ENCODE results near the gene TCF12.
"Not testable (repeated sequence)": the region's sequence is repeated elsewhere in the genome, so short reads cannot be mapped to it uniquely, and the experiment has no call there.

The TCF12 gene

DNA sequence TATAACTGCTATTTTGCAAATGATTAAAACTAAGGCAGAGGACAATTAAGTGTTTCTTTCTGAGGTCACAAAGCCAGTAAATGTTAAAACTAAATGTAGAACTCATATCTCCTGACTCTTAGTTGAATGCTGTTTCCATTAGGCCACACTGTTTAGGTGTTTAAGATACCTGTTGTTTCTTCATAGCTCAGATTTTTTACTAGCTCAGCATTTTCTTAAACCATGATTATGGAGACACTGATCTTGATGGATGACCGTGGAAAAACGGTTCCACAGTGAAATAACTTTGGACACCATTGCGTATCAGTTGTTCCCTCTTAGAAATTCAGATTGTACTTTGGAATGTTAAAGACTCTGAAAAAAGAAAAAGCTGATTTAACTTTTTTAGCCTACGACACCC is 177.5 kb downstream of the TCF12 start:
- Mint-ChIP-seq H3K9me3 (no peaks in the 10 kb centered on the region), H3K27ac (no peak overlapping the region), H3K27me3 (no peaks in the 10 kb centered on the region), H3K4me3 (no peak overlapping the region), H3K36me3 (ENCODE audit: low read depth) (peaks cover 21% of the 10 kb centered on the region), H3K4me1 (peaks cover 16% of the 10 kb centered on the region)
- DNase-seq, result no peak
- ATAC-seq, result no peak

DNA sequence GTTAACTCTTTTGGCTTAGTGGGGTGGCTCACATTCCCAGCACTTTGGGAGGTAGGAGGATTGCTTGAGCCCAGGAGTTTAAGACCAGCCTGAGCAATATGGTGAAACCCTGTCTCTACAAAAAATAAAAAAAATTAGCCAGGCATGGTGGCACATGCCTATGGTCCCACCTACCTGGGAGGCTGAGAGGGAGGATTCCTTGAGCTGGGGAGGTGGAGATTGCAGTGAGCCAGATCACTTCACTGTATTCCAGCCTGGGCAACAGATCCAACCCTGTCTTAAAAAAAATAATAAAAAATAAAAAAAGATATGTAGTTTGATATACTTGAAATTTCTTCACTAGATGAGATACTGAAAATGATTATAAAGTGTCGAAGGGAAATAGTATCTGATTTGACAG is 178.8 kb downstream of the TCF12 start:
- Mint-ChIP-seq H3K36me3 (ENCODE audit: low read depth) (peaks cover 16% of the 10 kb centered on the region), H3K27ac (no peak overlapping the region), H3K27me3 (no peaks in the 10 kb centered on the region), H3K9me3 (no peaks in the 10 kb centered on the region), H3K4me3 (no peak overlapping the region), H3K4me1 (peaks cover 9% of the 10 kb centered on the region)
- DNase-seq (no peak), ATAC-seq (no peak)

DNA sequence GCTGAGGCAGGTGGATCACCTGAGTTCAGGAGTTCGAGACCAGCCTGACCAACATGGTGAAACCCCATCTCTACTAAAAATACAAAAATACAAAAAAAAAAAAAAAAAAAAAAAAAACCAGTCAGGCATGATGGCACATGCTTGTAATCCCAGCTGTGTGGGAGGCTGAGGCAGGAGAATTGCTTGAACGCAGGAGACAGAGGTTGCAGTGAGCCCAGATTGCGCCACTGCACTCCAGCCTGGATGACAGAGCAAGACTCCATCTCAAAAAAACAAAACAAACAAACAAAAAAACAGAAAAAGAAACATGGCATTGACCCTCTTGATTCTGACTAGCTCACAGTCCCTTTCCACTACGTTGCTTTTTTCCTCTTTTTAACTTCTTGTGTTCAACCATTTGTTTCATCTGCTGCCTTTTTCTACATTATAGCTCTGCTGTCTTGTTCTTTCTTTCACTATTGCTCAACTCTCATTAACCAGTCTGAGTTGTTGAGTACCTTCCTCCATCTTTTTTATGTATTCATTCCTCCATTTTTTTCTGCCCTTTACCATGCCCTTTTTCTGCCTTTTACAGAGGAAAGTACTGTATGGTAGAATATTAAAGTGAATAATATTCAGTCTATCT is 179.6 kb downstream of the TCF12 start:
- not testable (repeated sequence) for H3K9me3 Mint-ChIP-seq, DNase-seq, H3K4me3 Mint-ChIP-seq, H3K4me1 Mint-ChIP-seq, ATAC-seq, H3K27me3 Mint-ChIP-seq
- H3K27ac Mint-ChIP-seq, result peak overlapping the region; percentile 16
- H3K36me3 Mint-ChIP-seq (ENCODE audit: low read depth), result peaks cover 12% of the 10 kb centered on the region

DNA sequence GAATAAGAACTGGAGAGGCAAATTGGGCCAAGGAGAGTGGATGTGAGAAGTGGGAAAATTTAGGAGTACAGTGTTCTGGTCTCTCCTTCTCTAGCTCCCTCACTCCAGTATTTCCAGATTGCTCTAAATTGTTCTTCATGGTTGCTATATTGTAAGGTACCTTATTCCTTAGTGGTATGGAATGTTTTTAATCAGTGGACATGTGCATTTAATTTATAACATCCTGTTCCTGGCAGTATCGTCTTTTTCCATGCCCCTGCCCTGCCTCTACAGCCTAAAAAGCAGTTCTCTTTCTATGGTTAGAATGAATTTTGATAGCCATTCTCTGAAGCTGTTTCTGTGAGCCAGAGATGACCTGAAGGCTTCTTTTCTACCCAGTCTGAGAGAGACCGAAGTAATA is 180.5 kb downstream of the TCF12 start:
- Mint-ChIP-seq H3K4me3 (no peak overlapping the region), H3K27me3 (no peaks in the 10 kb centered on the region), H3K9me3 (no peaks in the 10 kb centered on the region), H3K27ac (no peak overlapping the region), H3K36me3 (ENCODE audit: low read depth) (peaks cover 12% of the 10 kb centered on the region), H3K4me1 (peaks cover 9% of the 10 kb centered on the region)
- ATAC-seq (no peak), DNase-seq (no peak)

DNA sequence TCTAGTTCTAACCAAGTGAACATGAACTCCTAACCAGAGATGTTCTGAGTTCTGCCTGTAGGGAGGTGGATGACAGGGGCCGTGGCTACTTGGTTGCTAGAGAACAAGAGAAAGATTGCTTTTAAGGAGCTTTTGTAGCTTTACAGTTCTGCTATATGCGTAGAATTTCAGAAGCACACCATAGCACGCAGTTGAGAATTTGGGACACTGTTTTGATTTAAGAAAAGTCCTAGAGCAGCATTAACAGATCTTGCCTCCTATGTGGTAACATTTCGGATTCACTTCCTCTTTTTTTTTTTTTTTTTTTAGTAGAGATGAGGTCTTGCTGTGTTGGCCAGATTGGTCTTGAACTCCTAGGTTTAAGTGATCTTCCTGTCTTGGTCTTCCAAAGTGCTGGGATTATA is 181.7 kb downstream of the TCF12 start:
- DNase-seq (no peak), ATAC-seq (no peak)
- Mint-ChIP-seq H3K9me3 (no peaks in the 10 kb centered on the region), H3K4me3 (no peak overlapping the region), H3K4me1 (peaks cover 9% of the 10 kb centered on the region), H3K27ac (no peak overlapping the region), H3K36me3 (ENCODE audit: low read depth) (peaks cover 16% of the 10 kb centered on the region), H3K27me3 (no peaks in the 10 kb centered on the region)

DNA sequence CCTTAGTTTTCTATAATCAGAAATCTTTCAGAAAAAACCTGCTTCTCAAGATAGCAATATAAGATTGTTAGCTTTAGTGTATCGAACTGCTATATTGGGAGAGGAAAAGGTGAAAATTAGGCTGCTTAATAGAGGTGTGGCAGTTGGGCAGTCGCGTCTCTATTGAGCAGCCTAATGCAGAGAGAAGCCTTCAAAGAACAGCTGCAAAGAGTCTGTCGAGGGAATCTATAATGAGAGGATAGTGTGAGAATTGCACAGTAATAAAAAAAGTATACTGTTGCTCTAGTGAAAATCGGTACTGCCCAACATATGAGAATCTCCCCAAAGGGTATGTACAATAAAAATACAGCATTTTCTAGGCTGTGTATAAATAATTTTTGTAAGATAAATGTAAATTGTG is 184.4 kb downstream of the TCF12 start:
- Mint-ChIP-seq H3K4me1 (peaks cover 12% of the 10 kb centered on the region), H3K4me3 (no peak overlapping the region), H3K27me3 (no peaks in the 10 kb centered on the region), H3K27ac (no peak overlapping the region), H3K9me3 (no peaks in the 10 kb centered on the region), H3K36me3 (ENCODE audit: low read depth) (peaks cover 19% of the 10 kb centered on the region)
- no peak for DNase-seq
- ATAC-seq, result no peak

DNA sequence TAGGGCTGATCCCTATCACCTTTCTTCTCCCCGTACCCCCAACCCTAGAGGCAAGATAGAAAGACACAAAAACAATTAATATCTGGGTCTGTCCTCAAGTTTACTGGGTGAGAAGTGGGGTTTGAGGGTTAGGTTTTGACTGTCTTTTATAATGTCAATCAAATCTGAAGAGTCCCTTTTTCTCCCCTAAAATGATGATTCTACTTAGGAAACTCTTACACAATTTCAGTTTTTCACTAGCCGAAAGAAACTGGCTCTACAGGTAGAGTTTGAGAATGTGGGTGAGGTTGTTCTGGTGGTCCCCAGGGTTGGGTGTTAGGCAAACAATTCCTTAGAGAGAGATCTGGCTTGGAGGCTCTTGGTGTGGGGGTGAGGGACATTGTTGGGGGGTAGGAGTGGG is 189.9 kb downstream of the TCF12 start:
- peaks cover 14% of the 10 kb centered on the region for H3K36me3 Mint-ChIP-seq (ENCODE audit: low read depth)
- DNase-seq (no peak), ATAC-seq (no peak)
- no peak overlapping the region for H3K4me3 Mint-ChIP-seq
- H3K9me3 Mint-ChIP-seq, result no peaks in the 10 kb centered on the region
- peaks cover 19% of the 10 kb centered on the region for H3K4me1 Mint-ChIP-seq
- no peak overlapping the region for H3K27ac Mint-ChIP-seq
- H3K27me3 Mint-ChIP-seq, result no peaks in the 10 kb centered on the region

DNA sequence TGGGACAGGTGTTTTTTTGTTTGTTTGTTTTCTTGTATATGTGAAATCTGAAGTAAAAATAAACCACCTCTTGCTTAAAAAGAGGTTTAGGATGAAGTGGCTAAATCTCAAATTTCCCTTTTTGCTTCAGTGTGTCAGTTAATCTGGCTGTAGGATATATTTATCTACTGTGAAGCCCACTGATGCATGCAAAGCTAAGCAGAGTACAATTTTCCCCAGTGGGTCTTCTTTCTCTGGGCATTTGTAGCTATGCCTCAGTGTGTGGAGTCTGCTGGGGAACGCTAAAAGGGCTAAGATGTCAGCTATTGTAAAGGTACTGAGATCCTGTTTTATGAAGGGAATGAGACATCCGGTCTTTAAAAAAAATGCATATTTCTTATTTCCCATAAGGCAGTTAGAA is 190.6 kb downstream of the TCF12 start:
- Mint-ChIP-seq H3K9me3 (no peaks in the 10 kb centered on the region), H3K27me3 (no peaks in the 10 kb centered on the region), H3K36me3 (ENCODE audit: low read depth) (peaks cover 13% of the 10 kb centered on the region), H3K4me3 (no peak overlapping the region), H3K4me1 (peaks cover 19% of the 10 kb centered on the region), H3K27ac (no peak overlapping the region)
- no peak for DNase-seq
- no peak for ATAC-seq

DNA sequence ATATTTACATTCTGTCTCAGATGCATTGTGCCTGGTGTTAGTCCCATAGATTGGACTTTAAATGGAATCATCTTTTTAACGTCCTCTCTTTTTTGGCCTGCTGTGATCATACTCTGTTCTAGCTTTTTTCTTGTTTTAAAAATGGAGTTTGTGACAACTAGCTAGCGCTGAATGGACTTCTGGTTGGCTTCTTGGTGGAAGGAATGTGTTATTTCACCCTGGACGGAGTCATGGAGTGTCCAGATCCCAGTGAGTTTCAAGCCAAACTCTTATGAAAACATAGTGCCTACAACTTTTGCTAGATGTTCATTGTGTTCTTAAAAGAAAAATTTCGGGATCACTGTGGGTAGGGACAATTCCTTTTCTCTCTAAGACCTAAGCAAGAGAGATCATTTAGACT is 192.6 kb downstream of the TCF12 start:
- DNase-seq, result no peak
- Mint-ChIP-seq H3K36me3 (ENCODE audit: low read depth) (peaks cover 4% of the 10 kb centered on the region), H3K27me3 (no peaks in the 10 kb centered on the region), H3K4me3 (no peak overlapping the region), H3K4me1 (peaks cover 19% of the 10 kb centered on the region), H3K9me3 (no peaks in the 10 kb centered on the region), H3K27ac (no peak overlapping the region)
- ATAC-seq, result no peak

DNA sequence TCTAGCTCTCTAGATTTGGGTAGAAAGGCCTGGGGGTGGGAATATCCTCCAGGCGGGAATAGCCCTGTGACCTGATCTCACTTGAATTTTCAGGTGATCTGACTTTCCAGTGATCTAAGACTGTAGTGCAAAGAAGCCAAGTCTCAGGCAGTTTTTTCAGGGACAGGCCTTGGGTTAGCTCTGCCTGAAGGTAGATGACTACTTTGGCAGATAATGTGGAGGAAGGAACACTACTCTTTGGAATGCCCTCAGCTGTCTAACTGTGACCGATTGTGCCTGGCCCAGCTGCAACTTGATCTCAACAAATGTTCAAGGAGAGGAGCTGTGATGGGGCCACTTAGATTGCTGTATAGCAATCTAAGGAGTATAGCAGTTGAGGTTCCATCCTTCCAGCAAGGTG is 193.7 kb downstream of the TCF12 start:
- Mint-ChIP-seq H3K27me3 (no peaks in the 10 kb centered on the region), H3K9me3 (no peaks in the 10 kb centered on the region), H3K4me3 (no peak overlapping the region), H3K27ac (no peak overlapping the region), H3K36me3 (ENCODE audit: low read depth) (peaks cover under 1% of the 10 kb centered on the region), H3K4me1 (peaks cover 17% of the 10 kb centered on the region)
- DNase-seq (no peak), ATAC-seq (no peak)

DNA sequence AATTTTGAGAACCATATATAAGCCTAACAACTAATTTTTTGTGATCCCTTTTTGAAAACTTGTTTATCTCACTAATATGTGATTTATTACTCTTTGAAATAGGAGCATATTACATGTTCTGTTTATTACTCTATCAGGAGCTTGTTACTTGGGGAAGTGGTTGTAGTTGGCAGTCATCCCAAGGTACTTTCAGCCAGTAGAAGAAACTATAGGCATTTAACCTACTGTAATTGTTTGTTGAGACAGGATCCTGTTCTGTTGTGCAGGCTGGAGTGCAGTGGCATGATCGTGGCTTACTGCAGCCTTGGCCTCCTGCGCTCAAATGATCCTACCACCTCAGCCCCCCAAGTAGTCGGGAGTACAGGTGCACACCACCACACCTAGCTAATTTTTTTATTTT is 195.6 kb downstream of the TCF12 start:
- Mint-ChIP-seq H3K9me3 (no peaks in the 10 kb centered on the region), H3K36me3 (ENCODE audit: low read depth) (no peaks in the 10 kb centered on the region), H3K4me3 (no peak overlapping the region), H3K27me3 (no peaks in the 10 kb centered on the region), H3K4me1 (peaks cover 24% of the 10 kb centered on the region), H3K27ac (no peak overlapping the region)
- DNase-seq (no peak), ATAC-seq (no peak)

DNA sequence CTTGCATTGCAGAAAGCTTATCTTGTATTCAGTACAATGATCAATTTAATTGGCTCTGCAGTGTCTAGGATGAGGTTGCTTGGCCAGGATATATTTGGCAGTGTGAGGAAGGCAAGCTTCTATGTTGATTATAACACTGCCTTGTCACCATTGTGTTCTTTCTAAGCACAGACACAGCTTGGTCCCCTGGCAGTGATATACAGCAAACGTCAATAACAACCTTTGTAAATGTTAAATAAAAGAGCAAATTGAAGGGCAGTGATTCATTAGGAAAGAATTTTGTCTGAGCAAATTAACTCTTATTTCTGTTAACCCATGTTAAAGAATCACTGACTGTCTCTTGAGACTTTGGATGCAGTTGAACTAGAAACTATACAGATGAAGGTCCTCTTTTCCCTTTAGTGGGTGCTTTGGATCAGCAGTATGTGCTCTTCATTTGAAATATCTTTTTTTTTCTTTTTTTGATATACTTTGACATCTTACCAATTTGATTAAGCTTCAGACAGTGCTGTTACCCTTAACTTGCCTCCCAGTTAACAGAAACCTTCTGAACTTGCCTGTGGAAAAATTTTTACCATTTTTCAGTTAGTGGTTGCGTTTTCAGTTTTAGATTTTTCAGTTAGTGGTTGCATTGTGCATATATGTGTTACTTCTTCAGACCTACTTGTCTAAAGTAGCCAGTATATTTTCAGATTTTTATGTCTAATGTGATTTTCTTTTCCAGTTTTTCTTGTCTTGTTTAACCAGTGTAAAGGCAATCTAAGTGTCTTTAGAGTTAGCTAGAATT is 199.8 kb downstream of the TCF12 start:
- Mint-ChIP-seq H3K27me3 (no peaks in the 10 kb centered on the region), H3K36me3 (ENCODE audit: low read depth) (peaks cover 5% of the 10 kb centered on the region), H3K4me3 (no peak overlapping the region), H3K27ac (peak overlapping the region; percentile 34), H3K9me3 (no peaks in the 10 kb centered on the region), H3K4me1 (peaks cover 33% of the 10 kb centered on the region)
- DNase-seq (no peak), ATAC-seq (peak; percentile 33)

DNA sequence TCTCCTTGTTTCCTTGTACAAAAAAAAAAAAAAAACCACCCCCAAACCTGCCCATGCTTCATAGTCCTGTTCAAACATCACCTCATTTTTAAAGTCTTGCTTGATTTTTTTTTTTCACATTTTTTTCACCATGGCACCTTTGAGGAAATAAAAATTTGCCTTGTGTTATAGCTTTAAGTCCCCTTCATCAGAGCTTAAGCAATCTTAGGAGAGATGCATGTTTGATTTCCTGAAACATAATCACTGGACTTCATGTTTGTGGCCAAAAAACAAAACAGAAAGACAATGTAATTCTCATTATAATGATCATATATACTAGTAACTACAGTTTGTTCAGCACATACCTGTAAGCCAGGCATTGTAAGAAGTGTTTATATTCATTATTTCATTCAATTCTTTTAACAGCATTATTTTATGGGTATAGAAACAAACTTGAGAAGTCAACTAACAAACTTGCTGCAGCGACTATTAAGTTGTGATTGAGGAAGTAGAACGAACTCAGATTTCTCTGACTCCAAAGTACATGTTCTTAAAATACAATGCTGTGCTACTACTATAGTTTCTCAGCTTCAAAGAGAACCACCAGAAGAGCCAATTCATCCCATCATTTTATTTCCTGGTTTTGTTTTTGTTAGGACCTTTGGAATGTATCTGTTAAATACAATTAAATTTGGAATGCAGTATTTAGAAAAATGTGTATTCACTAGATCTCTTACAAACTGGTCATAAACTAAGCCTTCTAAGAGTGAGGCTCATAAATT is 203.8 kb downstream of the TCF12 start:
- no peak for DNase-seq
- no peak overlapping the region for H3K27ac Mint-ChIP-seq
- H3K4me1 Mint-ChIP-seq, result peaks cover 35% of the 10 kb centered on the region
- H3K4me3 Mint-ChIP-seq, result no peak overlapping the region
- no peaks in the 10 kb centered on the region for H3K27me3 Mint-ChIP-seq
- no peak for ATAC-seq
- H3K9me3 Mint-ChIP-seq, result no peaks in the 10 kb centered on the region
- peaks cover 16% of the 10 kb centered on the region for H3K36me3 Mint-ChIP-seq (ENCODE audit: low read depth)

DNA sequence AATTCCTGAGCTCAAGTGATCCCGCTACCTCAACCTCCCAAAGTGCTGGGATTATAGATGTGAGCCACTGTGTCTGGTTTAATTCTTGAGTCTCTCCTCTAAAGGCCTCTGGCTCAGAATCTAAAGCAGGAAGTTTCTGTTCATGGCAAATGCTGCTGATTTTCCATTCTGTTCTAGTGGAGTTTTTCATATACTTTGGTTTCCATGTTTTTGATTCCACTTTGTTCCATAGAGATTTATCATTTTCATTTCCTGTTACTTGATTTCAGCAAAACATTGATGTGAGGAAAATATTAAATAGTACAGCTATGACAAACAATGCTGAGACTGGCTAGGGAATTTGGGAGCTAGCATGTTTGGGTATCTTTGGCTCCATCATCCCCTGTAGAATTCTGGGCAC is 205.6 kb downstream of the TCF12 start:
- H3K4me3 Mint-ChIP-seq, result no peak overlapping the region
- no peaks in the 10 kb centered on the region for H3K27me3 Mint-ChIP-seq
- H3K4me1 Mint-ChIP-seq, result peaks cover 25% of the 10 kb centered on the region
- no peak for ATAC-seq
- DNase-seq, result no peak
- H3K27ac Mint-ChIP-seq, result no peak overlapping the region
- peaks cover 22% of the 10 kb centered on the region for H3K36me3 Mint-ChIP-seq (ENCODE audit: low read depth)
- no peaks in the 10 kb centered on the region for H3K9me3 Mint-ChIP-seq

DNA sequence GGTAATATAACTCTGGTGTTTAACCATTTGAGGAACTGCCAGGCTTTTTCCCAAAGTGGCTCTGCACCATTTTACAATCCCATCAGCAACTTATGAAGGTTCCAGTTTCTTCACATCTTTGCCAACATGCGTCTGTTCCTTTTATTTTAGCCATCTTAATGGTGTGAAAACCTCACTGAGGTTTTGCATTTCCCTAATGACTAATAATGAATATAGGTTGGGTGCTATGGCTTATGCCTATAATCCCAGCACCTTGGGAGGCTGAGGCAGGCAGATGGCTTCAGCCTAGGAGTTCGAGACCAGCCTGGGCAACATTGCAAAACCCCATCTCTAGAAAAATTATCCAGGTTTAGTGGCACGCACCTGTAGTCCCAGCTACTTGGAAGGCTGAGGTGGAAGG is 210.6 kb downstream of the TCF12 start:
- Mint-ChIP-seq H3K4me3 (no peak overlapping the region), H3K4me1 (peaks cover 47% of the 10 kb centered on the region)
- DNase-seq, result no peak

More for the DNA sequence above, 210.6 kb downstream of the TCF12 start:
- H3K9me3 Mint-ChIP-seq, result no peaks in the 10 kb centered on the region
- H3K36me3 Mint-ChIP-seq (ENCODE audit: low read depth), result peaks cover 24% of the 10 kb centered on the region
- no peak for ATAC-seq
- H3K27ac Mint-ChIP-seq, result no peak overlapping the region
- no peaks in the 10 kb centered on the region for H3K27me3 Mint-ChIP-seq

Measured in activated naive CD8-positive, alpha-beta T cell treated with anti-CD3 and anti-CD28 coated beads, Interleukin-2, amount 50 U/mL, for 24 hours (primary cell).